HG03135 (cell line): Measurements from ENCODE around the gene SNX30.
A peak's percentile ranks its signal among the peaks of the same experiment; 100 is the strongest.

Experiments
- ATAC-seq: cut with Tn5 transposase; IDR thresholded peaks from one replicate; pipeline ENCODE4 v1.9.1; 2021; ENCODE audit warnings: mild to moderate bottlenecking, moderate library complexity; ENCODE audit not compliant: unreplicated experiment

SNX30 gene

GRCh38 chr9:112782218-112782617 lies 31.7 kb downstream of the SNX30 start:
- no peak for ATAC-seq

DNA sequence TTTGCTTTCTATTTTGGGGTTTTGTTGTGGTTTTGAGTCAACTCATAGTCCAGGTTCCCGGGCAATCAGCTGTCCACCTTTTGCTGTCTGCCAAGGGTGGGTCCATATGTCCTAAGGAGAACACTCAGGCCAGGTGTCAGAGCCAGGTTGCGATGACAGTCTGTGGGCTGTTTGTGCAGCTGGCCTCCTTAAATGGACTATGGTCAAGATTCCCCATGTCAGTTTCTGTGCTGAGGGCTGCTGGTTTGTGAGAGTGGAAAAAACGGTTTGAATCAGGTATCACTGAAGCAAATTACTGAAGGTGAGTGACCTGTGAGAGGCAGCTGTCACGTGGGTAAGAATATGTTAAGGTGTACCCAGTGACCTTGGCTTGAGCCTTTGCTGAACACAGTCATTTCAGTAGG lies 33.0 kb downstream of the SNX30 start:
- no peak for ATAC-seq

DNA sequence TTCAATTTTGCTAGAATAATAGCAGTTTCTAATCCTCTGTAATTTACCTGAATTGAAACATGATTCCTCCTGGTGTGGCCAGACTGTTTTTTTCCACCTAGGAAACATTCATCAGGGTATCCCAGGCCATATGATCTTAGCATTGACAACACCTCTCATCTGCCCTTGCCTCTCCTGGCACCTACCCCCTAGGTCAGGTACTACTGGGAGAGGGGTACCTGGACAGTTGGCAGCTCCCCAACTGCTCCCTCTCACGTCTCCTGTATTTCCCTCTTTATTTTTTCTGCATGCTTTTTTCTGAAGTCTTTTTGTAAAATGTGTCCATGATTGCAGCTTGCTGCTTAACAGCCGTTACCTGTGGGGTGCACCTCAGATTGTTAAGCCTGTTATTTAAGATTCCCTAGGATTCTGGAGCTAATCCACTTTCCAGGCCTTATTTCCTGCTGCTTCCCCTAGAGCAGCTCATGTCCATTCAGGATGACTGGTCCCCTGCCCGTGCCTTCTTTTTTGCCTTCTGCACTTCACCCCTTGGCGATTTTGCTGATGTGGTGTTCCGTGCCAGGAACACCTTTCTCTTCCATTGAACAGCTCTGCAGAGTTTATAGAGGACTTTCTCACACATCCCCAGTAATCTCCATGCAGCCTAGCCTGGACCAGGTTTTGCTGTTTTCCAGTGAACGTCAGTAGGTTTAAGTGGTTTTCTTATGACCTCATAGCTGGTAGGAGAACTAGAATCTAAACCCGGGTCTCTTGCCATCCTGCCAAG lies 33.6 kb downstream of the SNX30 start:
- ATAC-seq: no peak

- ATAC-seq: no peak
These were observed 35.4 kb downstream of the SNX30 start for GRCh38 chr9:112785986-112786385.

DNA sequence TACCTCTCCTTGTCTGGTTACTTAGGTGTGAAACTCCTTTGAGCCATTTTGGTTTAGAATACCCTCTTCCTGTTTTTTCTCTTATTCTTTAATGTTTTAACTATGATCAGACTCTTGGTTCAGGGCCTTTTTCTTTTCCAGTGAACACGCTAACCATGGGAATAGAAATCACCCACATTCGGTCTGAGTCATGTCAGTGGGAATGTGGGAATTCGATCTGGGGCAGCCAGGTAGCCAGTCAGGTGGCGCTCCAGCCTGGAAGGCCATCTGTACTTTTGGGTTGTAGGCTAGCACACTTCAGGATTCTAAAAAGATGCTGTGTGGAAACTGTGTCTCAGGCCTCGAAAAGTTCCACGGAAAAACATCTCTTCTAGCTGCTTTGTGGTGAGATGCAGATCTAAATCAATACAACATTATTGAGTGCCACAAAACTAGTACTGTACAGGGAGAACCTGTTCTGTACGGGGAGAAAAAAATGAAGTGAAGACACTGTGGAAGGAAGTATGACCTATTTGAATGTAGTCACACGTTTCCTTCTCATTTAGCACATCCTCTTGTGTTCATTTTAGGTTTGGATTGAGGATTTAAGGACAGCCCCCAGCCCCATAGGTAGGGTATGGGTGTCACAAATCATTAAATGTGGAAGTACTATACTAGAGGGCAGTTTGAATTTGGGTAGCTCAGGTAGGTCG lies 36.4 kb downstream of the SNX30 start:
- ATAC-seq: no peak

GRCh38 chr9:112787978-112788377 lies 37.4 kb downstream of the SNX30 start:
- ATAC-seq: no peak

GRCh38 chr9:112789473-112789872 lies 38.9 kb downstream of the SNX30 start:
- no peak for ATAC-seq

- ATAC-seq: no peak
These were observed 39.6 kb downstream of the SNX30 start for GRCh38 chr9:112789891-112790774.

- ATAC-seq: no peak
These were observed 42.1 kb downstream of the SNX30 start for GRCh38 chr9:112792670-112793069.

GRCh38 chr9:112793213-112793810 lies 42.8 kb downstream of the SNX30 start:
- peak; percentile 75 for ATAC-seq

DNA sequence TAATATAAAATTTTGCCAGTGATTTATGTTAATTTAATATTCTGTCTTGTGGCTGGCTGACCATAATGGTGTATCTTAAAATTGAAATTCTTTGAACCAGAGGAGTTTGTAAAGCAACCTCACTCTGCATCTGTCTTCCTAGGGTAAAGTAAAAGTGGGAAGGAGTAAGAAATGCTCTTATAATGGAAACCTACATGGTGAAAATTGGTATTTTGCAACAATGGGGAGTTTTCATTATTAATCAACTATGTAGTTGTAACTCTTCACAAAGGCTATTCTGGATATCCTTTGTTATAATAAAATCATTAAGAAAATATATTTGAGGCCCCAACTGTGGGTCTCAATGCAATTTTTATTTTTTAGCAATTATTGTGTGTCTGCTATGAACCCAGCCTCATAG lies 44.2 kb downstream of the SNX30 start:
- no peak for ATAC-seq

DNA sequence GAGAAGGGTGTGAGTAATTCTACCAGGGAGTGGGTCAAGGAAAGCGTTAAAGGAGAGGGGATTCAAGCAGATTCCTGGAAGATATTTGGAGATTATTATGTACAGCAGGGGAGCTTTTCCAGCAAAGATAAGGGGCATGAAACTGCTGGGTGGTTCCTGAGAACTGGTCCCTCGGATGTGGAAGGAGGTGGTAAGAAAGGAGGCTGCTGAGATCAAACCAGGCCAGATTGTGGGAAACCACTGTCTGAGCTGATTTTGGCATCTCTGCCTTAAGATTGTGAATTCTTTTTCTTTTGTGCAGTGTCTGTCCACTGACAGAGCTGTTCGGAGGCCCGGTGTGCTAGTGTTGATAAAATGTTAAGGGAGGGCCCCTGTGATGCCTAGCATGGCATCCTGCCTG lies 45.4 kb downstream of the SNX30 start:
- no peak for ATAC-seq

- no peak for ATAC-seq
These were observed 45.9 kb downstream of the SNX30 start for GRCh38 chr9:112796485-112796884.

GRCh38 chr9:112809351-112809848 lies 58.8 kb downstream of the SNX30 start:
- peak; percentile 99 for ATAC-seq

DNA sequence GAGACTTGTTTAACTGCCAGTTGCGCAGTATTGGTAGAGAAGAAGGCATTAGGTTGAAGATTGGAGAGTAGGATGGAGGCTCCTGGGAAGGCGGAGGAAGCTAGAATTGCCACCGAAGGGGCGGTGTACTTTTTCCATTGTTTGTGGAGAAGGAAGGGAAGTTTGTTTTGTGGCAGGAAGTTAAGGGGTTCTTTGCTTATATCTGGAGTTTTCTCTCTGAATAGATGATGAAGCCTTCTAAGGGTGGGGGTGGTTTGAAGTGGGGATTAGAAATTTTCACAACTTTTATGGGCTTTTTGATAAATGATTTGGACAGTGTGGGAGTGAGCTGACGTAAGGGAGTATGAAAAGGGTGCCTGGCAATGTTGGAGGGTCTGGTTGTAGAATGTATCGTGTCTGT lies 59.3 kb downstream of the SNX30 start:
- ATAC-seq: no peak

DNA sequence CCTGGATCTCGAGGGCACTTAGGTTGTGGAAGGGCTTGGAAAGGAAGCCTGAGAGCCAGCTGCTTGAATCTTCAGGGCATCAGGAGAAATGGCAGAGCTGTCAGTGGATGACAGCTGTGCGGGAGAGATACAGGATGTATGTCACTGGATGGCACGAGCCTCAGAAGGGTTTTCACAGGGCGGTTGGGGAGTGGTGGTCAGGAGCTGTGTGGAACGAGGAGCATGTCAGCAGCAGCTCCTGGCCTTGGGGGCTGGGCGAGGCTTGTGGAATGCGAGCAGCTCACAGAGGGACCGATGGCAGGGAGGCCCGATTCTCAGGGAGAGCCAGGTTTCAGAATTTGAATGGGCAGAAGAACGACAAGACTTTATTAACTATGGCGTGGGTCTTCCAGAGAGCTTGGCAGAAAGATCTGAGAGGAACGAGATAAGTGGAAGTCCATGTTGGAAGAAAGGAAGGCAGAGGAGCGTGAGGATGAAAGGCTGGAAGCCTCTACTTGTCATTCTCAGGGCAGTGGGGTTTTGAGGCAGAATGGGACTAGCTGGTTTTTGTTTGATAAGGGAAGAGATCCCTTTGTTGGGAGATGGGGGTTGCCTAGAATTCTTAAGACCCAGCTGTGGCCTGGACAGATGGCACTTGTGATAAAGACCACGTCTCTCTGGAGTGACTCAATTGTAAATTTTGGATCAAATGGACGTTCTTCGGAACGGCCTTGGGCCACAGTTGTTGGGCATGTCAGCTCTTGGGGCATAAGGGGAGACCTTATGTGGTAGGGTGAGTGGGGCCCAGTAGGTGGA lies 60.3 kb downstream of the SNX30 start:
- ATAC-seq: no peak

DNA sequence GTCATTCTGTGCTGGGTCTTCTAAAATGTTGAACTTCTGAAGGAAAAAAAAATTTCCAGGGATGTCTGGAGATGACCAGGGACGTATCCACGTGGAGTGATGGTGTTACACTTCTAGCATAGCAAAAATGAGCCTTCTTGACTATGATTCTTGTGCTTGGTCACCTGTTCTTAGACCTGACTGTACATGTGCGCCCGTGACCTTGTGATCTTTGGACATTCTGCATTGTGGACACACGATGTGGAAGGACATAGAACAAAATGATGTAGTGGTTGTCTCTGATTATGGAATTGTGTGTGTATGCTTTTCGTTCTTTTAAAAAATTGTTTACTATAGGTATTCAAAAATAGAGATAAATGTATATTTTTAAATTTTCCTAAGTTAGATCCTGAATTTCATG lies 61.0 kb downstream of the SNX30 start:
- no peak for ATAC-seq

GRCh38 chr9:112815868-112816267 lies 65.3 kb downstream of the SNX30 start:
- ATAC-seq: no peak

DNA sequence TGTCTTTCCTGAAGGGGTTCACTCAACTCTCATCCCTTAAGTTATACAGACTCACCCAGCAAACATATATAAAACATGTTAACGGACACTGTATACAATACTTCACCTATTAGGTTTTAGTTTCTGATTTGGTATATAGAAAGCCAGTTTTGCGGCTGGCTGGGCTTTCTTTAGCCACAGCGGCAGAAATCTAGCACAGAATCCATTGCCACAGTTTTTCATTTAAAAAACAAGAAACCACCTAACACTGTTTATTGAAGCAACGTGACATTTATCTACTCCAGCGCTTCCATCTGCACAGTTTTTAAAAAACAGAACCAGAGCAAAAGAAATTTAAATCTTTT lies 67.3 kb downstream of the SNX30 start:
- ATAC-seq: peak; percentile 80
